NAMALWA (cell line): ENCODE results near the gene FAM199X.
"Not testable (repeated sequence)": the region's sequence is repeated elsewhere in the genome, so short reads cannot be mapped to it uniquely, and the experiment has no call there.

Source experiments
- DNase-seq: peaks from one replicate; pipeline ENCODE4 v3.0.0-alpha.2; 2015; ENCODE audit warnings: low spot score

FAM199X gene

DNA sequence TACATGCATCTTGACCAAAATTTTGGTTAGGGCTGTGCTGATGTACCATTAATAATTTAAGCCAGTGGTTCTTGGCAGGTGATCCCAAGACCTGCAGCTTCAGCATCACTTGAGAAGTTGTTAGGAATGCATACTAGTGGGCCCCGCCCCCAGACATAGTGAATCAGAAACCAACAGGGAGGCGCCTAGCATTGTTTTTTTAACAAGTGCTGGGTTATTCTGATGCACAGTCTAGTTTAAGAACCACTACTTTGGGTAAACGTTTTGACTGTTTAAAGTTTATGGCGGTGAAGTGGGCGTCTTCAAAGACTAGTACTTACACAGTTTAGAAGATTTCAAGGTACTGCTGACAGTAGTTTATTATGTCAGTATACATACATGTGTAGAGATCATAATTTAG lies 23.6 kb downstream of the FAM199X start:
- DNase-seq: no peak

DNA sequence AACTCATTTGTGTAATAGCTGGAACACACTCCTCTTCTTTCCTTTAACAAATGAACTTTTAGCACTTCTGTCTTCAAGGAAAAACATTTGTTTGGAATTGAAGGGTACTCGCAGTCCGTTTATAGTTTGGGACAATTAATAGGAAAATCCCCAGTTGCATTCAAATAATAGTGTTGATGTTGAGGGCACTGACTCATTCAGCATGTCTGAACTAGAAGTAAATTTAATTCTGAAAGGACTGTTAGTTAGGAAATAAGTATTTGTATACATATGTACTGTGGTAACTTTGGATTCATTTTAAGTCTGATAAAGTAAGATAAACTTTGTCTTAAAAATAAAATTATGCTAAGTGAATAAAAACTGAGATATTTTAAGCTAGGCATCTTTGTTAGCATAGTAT lies 27.2 kb downstream of the FAM199X start:
- DNase-seq: no peak

GRCh38 chrX:104195013-104195412 lies 28.8 kb downstream of the FAM199X start:
- DNase-seq: no peak

DNA sequence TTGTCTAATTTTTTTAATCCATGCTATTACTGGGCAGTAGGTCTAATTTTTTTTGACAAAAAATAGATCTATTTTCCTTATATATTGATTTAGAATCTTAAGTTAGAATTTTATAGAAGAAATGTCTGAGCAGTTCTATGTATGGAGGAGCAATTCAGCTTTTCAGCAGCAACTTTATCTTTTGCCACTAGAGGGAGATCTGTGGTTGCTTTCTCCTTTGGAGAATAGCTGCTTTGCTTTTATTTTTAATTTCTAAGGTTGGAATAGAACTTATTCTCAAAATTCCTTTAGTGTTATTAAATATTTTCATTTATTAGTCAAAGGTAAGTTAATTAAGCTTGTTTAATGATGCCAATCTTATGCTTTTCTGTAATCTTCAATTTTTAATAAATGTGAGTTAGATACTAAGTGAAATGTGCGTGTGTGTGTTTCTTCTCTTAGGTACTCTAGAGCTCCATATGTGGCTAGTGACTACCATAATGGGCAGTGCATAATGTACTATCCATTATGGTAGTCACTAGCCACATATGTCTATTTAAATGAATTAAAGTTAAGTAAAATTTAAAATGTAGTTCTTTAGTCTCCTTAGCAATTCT lies 29.3 kb downstream of the FAM199X start:
- DNase-seq: peak; percentile 48

DNA sequence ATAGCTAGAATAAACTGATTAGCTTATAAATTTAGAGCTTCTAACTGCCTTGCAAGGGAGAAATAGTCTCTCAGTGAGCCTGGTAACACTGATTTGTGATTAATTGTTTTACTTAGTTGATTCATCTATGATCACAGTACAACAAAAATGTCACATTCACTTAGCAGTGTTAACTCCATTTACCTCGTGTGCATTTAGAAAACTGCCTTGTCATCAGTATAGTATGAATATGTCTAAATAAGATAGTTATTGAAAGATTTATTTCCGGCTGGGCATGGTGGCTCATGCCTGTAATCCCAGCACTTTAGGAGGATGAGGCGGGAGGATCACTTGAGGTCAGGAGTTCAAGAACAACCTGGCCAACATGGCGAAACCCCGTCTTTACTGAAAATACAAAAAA lies 39.3 kb downstream of the FAM199X start:
- DNase-seq: no peak

GRCh38 chrX:104211187-104211586 lies 44.9 kb downstream of the FAM199X start:
- DNase-seq: no peak

DNA sequence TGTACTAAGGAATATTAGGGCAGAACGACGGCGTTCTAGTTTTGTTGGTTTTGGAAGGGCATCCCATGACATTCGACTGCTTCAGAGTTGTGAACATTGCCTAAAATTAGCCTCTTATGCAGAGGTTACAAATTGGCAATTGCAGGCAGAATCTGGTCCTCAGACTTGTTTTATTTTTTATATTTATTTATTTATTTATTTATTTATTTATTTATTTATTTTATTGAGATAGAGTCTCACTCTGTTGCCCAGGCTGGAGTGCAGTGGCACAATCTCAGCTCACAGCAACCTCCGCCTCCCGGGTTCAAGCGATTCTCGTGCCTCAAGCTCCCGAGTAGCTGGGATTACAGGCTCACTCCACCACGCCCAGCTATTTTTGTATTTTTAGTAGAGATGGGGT lies 63.8 kb downstream of the FAM199X start:
- not testable (repeated sequence) for DNase-seq
